Stomach (tissue), 9 donors: ENCODE measurements around the gene TSHZ2. TPM values are rescaled to one million over a fixed set of nuclear protein-coding genes. Genes with fewer than 3 reads are reported as not detected.

Source experiments
- DNase-seq, 2 donors: peaks; one replicate each; pipeline versions ENCODE4 v3.0.0 to v3.0.0-alpha.2; 2013 to 2019
- H3K27ac ChIP-seq, 5 donors: fragments of 200-600 bp in 4 of 5; sonication (generic) in 4 of 5; one replicate each; pipeline ENCODE4 v1.5.1; 2013 to 2019; ENCODE audit warnings: mild to moderate bottlenecking in 1 of 5, moderate library complexity in 1 of 5
- H3K27me3 ChIP-seq, 3 donors: fragments of 200-600 bp; sonication (generic); one replicate each; pipeline ENCODE4 v1.5.1; 2017 to 2019; ENCODE audit warnings: mixed run types in 1 of 3
- H3K36me3 ChIP-seq, 4 donors: fragments of 200-600 bp; sonication (generic); 1 replicate in 3 of 4; 2 replicates in 1 of 4; pipeline ENCODE4 v1.5.1; 2016 to 2019
- H3K4me1 ChIP-seq, 4 donors: fragments of 200-600 bp; sonication (generic); one replicate each; pipeline ENCODE4 v1.5.1; 2016 to 2019
- H3K4me3 ChIP-seq, 4 donors: fragments of 200-600 bp; sonication (generic) in 3 of 4; one replicate each; pipeline ENCODE4 v1.5.1; 2016 to 2019; ENCODE audit warnings: mild to moderate bottlenecking in 1 of 4
- H3K9me3 ChIP-seq, 4 donors: fragments of 200-600 bp; sonication (generic); one replicate each; pipeline ENCODE4 v1.5.1; 2016 to 2019
- EP300 ChIP-seq: sonication (generic); formaldehyde crosslinking; IDR thresholded peaks from one replicate; pipeline ENCODE4 v1.6.1; 2017; ENCODE audit warnings: antibody characterized with exemption
- POLR2A ChIP-seq, 4 donors: fragments of 450-650 bp; IDR thresholded peaks; one replicate each; pipeline ENCODE4 v1.6.1; 2016; ENCODE audit warnings: antibody characterized with exemption in 4 of 4, control low read depth in 2 of 4, mild to moderate bottlenecking in 1 of 4, moderate library complexity in 1 of 4
- POLR2AphosphoS5 ChIP-seq, 3 donors: sonication (generic); formaldehyde crosslinking; IDR thresholded peaks; one replicate each; pipeline ENCODE4 v1.6.1; 2016; ENCODE audit warnings: antibody characterized with exemption in 3 of 3
- WGBS, 5 donors: extraction: QIAGEN DNeasy Blood & Tissue Kit in 3 of 5; methylation state at CpG; one replicate each; pipeline versions ENCODE4 v1.1.5 to v1.1.7; 2013 to 2018; 5-methylcytosine and 5-hydroxymethylcytosine counted together
- intact Hi-C: fragments of 100-400 bp; cut with DNase I; formaldehyde crosslinking; loops from one replicate; pipeline ENCODE4 v1.15.1; 2023; ENCODE audit warnings: low total_unique reads
- polyA plus RNA-seq, 3 donors: library from polyadenylated mRNA; stranded (reverse); fragments of 200-250 nt; gene quantifications; one replicate each; pipeline ENCODE4 v1.2.3, GENCODE V29; 2013
- total RNA-seq, 5 donors: library from RNA; depleted of rRNA; stranded (reverse); fragments of >200 nt; gene quantifications; one replicate each; pipeline versions ENCODE4 v1.1.0 to v1.2.3, GENCODE V29; 2014 to 2016
- TF ChIP-seq, protein P1 (sequence below), 7 experiments: fragments of 450-650 bp in 4 of 7; fragments of 200-600 bp in 3 of 7; sonication (generic) in 3 of 7; IDR thresholded peaks; one replicate each; pipeline ENCODE4 v1.5.1; 2016 to 2019; ENCODE audit warnings: antibody characterized with exemption in 7 of 7, control low read depth in 2 of 7, mild to moderate bottlenecking in 1 of 7
- donor health status: healthy with polysubstance abuse.
- donor health status: Bipolar disorder and iron deficiency.
- donor health status: healthy.

TSHZ2 gene
- total and polyA plus RNA-seq, 8 donors: 2.9 to 20.5 (median 5.8) TPM

DNA sequence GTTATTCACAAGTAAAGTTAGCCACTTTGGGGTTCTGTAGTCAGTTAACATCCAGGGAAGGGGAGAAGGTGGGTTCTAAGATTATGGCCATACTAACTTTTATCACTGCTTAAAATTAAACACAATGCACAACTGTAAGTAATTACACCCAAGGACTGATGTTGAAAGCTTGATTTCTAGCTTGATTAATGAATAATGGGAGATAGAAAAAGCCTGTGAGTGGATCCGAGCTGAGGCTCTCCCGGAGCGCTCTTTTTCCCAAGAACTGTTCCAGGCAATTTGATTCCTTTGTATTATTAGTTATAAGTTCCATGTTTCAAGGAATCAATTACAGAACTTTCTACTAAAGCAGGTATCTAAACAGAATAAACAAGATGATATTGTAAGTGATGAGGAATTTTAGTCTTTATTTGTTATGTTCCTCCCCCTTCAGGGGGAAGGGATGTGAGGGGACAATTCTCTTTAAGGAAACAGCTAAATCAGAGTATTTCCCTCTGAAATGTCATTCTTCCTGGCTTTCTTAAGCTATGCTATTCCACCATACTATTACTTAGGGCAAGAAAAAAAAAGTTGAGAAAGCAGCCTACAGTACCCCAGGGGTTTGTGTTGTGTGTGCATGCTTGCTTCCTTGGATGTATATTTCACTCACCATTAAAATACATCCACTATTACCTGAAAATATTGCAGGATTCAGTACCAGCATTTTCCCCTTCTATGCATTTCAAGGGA is 3.8 kb downstream of the TSHZ2 start:
- Histone ChIP-seq H3K36me3 (no peaks in the 10 kb centered on the region), H3K27me3 (peaks cover 0 to 32% (median 13%) of the 10 kb centered on the region in 3 donors), H3K9me3 (no peaks in the 10 kb centered on the region), H3K27ac (peak overlapping the region in 3 of 5 donors; percentile 20 to 79 (median 76)), H3K4me1 (peaks cover 0 to 37% (median 18%) of the 10 kb centered on the region in 4 donors), H3K4me3 (peak overlapping the region in 2 of 4 donors; percentile 3 to 5)
- 64 to 82% (median 78%) methylated on average over 3 of the region's 3 CpGs for WGBS, 5 donors
- no peak for TF ChIP-seq POLR2A (IDR thresholded peaks at IDR 0.05)
- TF ChIP-seq POLR2AphosphoS5 (IDR thresholded peaks at IDR 0.05): no peak
- TF ChIP-seq, protein P1, sequence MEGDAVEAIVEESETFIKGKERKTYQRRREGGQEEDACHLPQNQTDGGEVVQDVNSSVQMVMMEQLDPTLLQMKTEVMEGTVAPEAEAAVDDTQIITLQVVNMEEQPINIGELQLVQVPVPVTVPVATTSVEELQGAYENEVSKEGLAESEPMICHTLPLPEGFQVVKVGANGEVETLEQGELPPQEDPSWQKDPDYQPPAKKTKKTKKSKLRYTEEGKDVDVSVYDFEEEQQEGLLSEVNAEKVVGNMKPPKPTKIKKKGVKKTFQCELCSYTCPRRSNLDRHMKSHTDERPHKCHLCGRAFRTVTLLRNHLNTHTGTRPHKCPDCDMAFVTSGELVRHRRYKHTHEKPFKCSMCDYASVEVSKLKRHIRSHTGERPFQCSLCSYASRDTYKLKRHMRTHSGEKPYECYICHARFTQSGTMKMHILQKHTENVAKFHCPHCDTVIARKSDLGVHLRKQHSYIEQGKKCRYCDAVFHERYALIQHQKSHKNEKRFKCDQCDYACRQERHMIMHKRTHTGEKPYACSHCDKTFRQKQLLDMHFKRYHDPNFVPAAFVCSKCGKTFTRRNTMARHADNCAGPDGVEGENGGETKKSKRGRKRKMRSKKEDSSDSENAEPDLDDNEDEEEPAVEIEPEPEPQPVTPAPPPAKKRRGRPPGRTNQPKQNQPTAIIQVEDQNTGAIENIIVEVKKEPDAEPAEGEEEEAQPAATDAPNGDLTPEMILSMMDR (IDR thresholded peaks at IDR 0.05): no peak
- no peak for TF ChIP-seq EP300
- intact Hi-C loops: no loop called here
- no peak for DNase-seq

DNA sequence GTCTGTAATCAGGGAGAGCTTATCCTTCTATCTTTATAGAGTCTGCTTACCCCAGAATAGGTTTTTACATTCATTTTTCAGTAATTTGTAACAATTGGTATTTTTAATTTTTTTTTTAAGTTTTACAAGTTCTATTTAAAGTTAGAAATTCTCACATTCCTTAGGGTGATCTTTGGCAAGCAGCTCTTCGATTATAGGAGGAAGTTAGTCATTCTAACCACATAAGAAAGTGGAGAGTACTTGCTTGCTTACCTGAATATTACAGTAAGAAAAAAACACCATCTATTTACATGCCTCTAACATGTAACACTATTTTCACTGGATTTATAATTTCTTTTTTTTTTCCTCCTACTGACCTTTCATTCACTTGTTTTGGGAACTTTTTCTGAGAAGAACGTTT is 6.7 kb downstream of the TSHZ2 start:
- Histone ChIP-seq H3K36me3 (no peaks in the 10 kb centered on the region), H3K4me1 (peaks cover 0 to 15% (median 5%) of the 10 kb centered on the region in 4 donors)
- intact Hi-C loops: no loop called here

DNA sequence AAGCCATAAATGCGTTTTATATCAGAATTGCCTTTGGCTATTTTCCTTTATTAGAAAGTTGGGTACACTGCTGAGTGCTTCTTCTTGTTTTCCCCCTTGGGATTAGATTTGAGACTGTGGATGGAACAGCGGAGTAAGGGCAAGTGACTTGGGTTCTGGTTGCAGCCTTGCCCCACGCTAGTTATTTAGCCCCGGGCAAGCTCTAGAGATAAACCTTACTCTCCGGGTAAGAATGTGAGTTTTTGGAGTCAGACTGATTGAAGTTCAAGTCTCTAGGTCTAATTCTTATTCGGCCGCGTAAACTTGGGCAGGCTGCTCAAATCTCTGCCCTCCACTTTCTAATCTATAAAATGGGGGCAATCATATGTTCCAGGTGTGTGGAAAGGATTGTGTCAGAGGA is 8.9 kb downstream of the TSHZ2 start:
- intact Hi-C loops: no loop called here
- no peaks in the 10 kb centered on the region for H3K27me3 ChIP-seq
- H3K36me3 ChIP-seq: no peaks in the 10 kb centered on the region
- no peak overlapping the region for H3K4me3 ChIP-seq
- peaks cover 0 to 4% (median 0%) of the 10 kb centered on the region in 4 donors for H3K4me1 ChIP-seq
- H3K27ac ChIP-seq: no peak overlapping the region
- H3K9me3 ChIP-seq: no peaks in the 10 kb centered on the region
- DNase-seq: no peak
- TF ChIP-seq POLR2AphosphoS5 (IDR thresholded peaks at IDR 0.05) (no peak), POLR2A (IDR thresholded peaks at IDR 0.05) (no peak), EP300 (no peak)
- TF ChIP-seq, protein P1 (IDR thresholded peaks at IDR 0.05): no peak
- whole genome bisulfite sequencing, 5 donors: 91 to 92% (median 91%) methylated on average over 8 of the region's 8 CpGs

More for the DNA sequence above, 6.7 kb downstream of the TSHZ2 start:
- DNase-seq: no peak
- Histone ChIP-seq H3K27ac (no peak overlapping the region), H3K9me3 (no peaks in the 10 kb centered on the region), H3K4me3 (no peak overlapping the region), H3K27me3 (peaks cover 0 to 3% (median 0%) of the 10 kb centered on the region in 3 donors)
- TF ChIP-seq POLR2A (IDR thresholded peaks at IDR 0.05) (no peak), POLR2AphosphoS5 (IDR thresholded peaks at IDR 0.05) (no peak), EP300 (no peak)
- TF ChIP-seq, protein P1 (IDR thresholded peaks at IDR 0.05): no peak
- 30 to 48% (median 40%) methylated on average over 2 of the region's 2 CpGs for WGBS, 5 donors

DNA sequence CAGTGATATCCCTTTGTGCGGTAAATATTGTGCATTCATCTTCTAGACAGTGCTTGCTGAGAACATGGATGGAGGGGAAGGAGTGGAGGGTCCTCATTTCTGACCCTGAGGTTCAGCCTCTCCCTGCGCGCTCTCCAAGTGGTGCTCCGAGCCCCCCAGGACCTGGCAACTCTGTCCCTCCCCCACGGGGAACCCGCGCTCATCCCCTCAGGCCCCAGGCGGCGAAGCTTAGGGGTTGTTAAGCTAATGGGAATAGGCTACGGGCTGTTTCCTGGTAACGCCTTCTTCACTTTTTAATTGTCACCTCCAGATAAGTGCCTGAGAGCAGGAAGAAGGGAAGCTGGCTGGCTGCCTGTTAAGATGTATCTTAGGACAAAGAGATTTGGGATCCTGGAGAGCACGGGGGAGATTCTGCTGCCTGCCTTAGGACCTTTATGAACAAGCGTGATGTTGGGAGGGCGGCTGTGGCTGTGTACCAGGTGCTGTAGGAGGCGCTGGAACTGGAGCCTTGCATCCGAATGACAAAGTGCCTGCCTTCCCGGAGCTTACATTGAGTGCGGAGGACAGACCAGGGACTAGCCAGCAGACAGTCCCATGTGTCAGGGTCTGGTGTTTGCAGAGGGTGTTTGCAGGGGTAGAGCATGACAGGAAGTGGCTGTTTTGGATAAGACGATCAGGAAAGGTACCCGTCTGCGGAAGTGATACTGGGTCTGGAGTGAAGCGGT is 11.7 kb downstream of the TSHZ2 start:
- Histone ChIP-seq H3K27ac (no peak overlapping the region), H3K9me3 (no peaks in the 10 kb centered on the region), H3K4me1 (no peaks in the 10 kb centered on the region), H3K4me3 (no peak overlapping the region), H3K36me3 (no peaks in the 10 kb centered on the region), H3K27me3 (no peaks in the 10 kb centered on the region)
- no peak for DNase-seq
- WGBS, 5 donors: 71 to 79% (median 73%) methylated on average over 22 of the region's 22 CpGs
- intact Hi-C loops: no loop called here
- TF ChIP-seq POLR2A (IDR thresholded peaks at IDR 0.05) (no peak), EP300 (no peak), POLR2AphosphoS5 (IDR thresholded peaks at IDR 0.05) (no peak)
- TF ChIP-seq, protein P1 (IDR thresholded peaks at IDR 0.05): no peak
